Progenitor cell of endocrine pancreas (in vitro differentiated cells): ENCODE results near the gene SAMD4A. TPM values are rescaled to one million over a fixed set of nuclear protein-coding genes. Genes with fewer than 3 reads are reported as not detected.

Experiments
- DNase-seq: peaks from one replicate; pipeline ENCODE4 v3.0.0; 2021; ENCODE audit warnings: low spot score; ENCODE audit not compliant: unreplicated experiment
- H3K27ac Mint-ChIP-seq: 2 replicates; pipeline ENCODE4 v1.8.0; 2021; ENCODE audit warnings: mild to moderate bottlenecking, moderate library complexity, mixed read lengths
- H3K27me3 Mint-ChIP-seq: 2 replicates; pipeline ENCODE4 v1.8.0; 2021; ENCODE audit warnings: mixed read lengths
- H3K36me3 Mint-ChIP-seq: 2 replicates; pipeline ENCODE4 v1.8.0; 2022; ENCODE audit warnings: mixed read lengths; ENCODE audit not compliant: insufficient read depth
- H3K4me1 Mint-ChIP-seq: 2 replicates; pipeline ENCODE4 v1.8.0; 2021; ENCODE audit warnings: low read depth, mixed read lengths
- H3K4me3 Mint-ChIP-seq: 2 replicates; pipeline ENCODE4 v1.8.0; 2021; ENCODE audit warnings: low read depth, mild to moderate bottlenecking, moderate library complexity, mixed read lengths
- H3K9me3 Mint-ChIP-seq: 2 replicates; pipeline ENCODE4 v1.8.0; 2021; ENCODE audit warnings: low read depth, mixed read lengths
- total RNA-seq: library from RNA; stranded (reverse); gene quantifications from 2 replicates; pipeline ENCODE4 v1.2.1, GENCODE V29; 2021
- TF ChIP-seq, protein P1 (sequence below): fragments of 200-600 bp; sonication (generic); IDR thresholded peaks from one replicate; pipeline ENCODE4 v1.5.0; 2021; ENCODE audit warnings: antibody characterized with exemption, mild to moderate bottlenecking; ENCODE audit not compliant: unreplicated experiment

Gene SAMD4A
- total RNA-seq, 1 donor from 2014 or later = 9.1 TPM

DNA sequence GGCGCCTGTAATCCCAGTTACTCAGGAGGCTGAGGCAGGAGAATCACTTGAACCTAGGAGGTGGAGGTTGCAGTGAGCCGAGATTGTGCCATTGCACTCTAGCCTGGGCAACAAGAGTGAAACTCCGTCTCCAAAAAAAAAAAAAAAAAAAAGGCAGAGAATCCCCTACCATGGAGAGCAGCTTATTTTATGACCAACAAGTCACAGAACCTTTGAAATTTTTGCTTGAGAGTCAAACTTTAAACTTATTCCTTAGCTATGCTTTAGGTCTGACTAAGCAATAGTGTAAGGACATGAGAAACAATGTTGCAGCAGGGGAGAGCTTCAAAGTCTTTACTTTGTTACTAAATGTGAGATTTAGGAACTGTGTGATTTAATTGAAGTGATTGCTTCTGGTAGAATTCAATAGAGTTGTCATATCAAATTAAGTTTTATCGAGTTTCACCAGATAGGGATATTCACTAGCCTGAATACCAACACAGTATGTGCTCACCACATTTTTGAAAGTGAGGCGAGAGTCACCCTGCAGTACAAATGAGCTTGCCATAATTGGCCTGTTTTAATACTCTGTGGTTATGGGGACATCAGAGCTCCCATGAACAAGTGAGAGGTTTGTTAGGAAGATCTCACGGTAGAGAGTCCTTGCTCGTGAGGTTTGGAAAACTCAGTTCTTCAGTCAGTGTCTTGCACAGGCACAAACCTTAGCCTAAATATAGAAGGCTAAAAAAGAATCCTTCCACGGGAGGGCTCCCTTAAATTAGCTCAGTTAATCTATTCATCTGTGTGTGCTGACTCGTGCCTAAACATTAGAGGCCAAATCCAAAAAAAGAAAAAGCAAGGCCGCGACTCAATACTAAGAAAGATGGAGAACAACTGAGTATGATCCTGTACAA lies 108.6 kb downstream of the SAMD4A start:
- TF ChIP-seq, protein P1, sequence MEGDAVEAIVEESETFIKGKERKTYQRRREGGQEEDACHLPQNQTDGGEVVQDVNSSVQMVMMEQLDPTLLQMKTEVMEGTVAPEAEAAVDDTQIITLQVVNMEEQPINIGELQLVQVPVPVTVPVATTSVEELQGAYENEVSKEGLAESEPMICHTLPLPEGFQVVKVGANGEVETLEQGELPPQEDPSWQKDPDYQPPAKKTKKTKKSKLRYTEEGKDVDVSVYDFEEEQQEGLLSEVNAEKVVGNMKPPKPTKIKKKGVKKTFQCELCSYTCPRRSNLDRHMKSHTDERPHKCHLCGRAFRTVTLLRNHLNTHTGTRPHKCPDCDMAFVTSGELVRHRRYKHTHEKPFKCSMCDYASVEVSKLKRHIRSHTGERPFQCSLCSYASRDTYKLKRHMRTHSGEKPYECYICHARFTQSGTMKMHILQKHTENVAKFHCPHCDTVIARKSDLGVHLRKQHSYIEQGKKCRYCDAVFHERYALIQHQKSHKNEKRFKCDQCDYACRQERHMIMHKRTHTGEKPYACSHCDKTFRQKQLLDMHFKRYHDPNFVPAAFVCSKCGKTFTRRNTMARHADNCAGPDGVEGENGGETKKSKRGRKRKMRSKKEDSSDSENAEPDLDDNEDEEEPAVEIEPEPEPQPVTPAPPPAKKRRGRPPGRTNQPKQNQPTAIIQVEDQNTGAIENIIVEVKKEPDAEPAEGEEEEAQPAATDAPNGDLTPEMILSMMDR = no peak
- H3K27ac Mint-ChIP-seq = no peak overlapping the region
- no peaks in the 10 kb centered on the region for H3K27me3 Mint-ChIP-seq
- no peak overlapping the region for H3K4me3 Mint-ChIP-seq
- peaks cover 2% of the 10 kb centered on the region for H3K4me1 Mint-ChIP-seq
- no peak for DNase-seq
- H3K36me3 Mint-ChIP-seq = no peaks in the 10 kb centered on the region
- H3K9me3 Mint-ChIP-seq = no peaks in the 10 kb centered on the region

DNA sequence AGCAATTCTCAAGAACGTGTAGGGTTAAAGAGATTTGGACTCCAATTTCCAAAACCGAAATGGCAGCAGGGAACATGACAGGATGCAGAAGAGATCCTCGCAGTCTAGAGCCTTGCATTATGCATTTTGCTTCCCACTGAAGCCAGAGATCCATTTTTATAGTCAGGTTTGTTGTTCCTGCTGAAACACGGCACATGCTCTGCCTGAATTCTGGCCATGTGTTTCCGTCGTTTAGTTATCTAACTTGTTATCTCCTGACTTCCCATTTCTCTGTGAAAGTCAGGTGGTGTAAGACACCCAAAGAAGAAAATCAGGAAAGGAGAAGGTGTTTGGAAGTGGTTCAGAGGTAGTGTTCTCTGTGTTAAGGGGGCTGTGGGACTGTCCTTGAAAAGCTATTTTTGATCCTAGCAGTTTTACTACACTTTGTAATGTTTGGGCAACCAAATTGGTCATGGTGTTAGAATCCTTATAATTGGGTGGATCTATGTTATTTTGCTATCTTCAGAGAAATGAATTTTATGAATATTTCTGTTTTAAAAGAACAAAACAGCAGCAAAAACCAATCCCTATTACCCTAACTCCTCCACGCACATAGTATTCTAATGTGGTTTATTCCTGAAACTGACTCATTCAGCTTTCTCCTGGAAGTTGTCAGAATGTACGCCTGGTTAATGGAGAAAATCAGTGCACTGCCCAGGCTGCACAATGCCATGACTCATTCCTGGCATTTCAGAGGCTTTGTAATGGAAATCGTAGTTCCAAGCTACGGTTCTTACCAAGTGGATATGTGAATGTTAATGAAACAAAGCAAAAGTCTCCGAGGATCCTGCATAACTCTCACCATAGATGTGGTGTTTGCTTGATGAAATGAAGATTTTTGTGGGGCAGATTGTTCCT lies 110.1 kb downstream of the SAMD4A start:
- Mint-ChIP-seq H3K27me3 (no peaks in the 10 kb centered on the region), H3K4me1 (no peaks in the 10 kb centered on the region)

DNA sequence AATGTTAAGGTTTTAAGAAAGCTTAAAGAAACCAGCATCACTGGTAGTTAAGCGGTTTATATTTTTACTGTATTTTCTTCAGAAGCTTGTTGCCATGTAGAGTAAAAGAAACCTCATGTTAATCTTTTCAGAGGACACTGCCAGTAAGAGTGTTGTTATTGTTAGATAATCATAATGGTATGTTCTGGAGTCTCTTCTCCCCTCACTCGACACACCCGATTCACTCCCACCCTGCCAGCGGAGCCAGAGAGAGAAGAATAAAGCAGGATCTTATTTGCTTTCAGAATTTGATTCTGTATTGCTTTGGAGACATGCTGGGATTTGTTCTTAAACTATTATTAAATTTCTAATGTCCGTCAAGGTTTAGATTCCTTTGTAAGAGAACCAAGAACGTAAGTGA lies 113.7 kb downstream of the SAMD4A start:
- H3K4me3 Mint-ChIP-seq = no peak overlapping the region
- H3K36me3 Mint-ChIP-seq = no peaks in the 10 kb centered on the region
- no peak overlapping the region for H3K27ac Mint-ChIP-seq
- TF ChIP-seq, protein P1 = no peak
- no peaks in the 10 kb centered on the region for H3K9me3 Mint-ChIP-seq
- no peak for DNase-seq
- H3K4me1 Mint-ChIP-seq = no peaks in the 10 kb centered on the region
- H3K27me3 Mint-ChIP-seq = peaks cover 4% of the 10 kb centered on the region

More for the DNA sequence above, 110.1 kb downstream of the SAMD4A start:
- Mint-ChIP-seq H3K9me3 (no peaks in the 10 kb centered on the region), H3K36me3 (no peaks in the 10 kb centered on the region), H3K27ac (no peak overlapping the region), H3K4me3 (no peak overlapping the region)
- no peak for DNase-seq
- TF ChIP-seq, protein P1 = no peak

DNA sequence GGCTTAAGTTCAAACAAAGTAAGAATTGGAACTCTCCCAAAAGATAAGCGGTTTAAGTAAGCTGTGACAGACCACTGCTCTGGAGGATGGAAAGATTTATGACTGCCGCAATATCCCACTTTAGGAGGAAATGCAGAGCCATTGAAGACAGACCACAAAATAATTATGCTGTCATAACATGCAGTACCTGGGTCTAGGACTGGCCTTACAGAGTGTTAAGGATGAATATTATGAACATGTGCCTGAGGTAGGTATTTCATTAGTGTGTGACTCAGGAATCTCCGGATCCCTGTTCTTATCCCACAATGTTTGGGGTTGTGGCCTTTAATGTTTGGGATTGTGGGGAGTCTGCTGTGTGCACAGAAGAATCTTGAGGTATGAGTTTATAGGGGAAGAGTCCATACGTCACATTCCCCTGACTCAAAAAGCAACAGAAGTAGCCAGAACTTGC lies 114.9 kb downstream of the SAMD4A start:
- Mint-ChIP-seq H3K4me1 (no peaks in the 10 kb centered on the region), H3K27ac (no peak overlapping the region), H3K9me3 (no peaks in the 10 kb centered on the region), H3K36me3 (no peaks in the 10 kb centered on the region), H3K27me3 (peaks cover 7% of the 10 kb centered on the region), H3K4me3 (no peak overlapping the region)
- no peak for DNase-seq
- TF ChIP-seq, protein P1 = no peak

- no peaks in the 10 kb centered on the region for H3K36me3 Mint-ChIP-seq
- H3K27ac Mint-ChIP-seq = no peak overlapping the region
- H3K27me3 Mint-ChIP-seq = peaks cover 11% of the 10 kb centered on the region
- DNase-seq = no peak
- no peaks in the 10 kb centered on the region for H3K4me1 Mint-ChIP-seq
- no peaks in the 10 kb centered on the region for H3K9me3 Mint-ChIP-seq
- H3K4me3 Mint-ChIP-seq = no peak overlapping the region
- TF ChIP-seq, protein P1 = no peak
Measured at GRCh38 chr14:54682578-54682977, 115.7 kb downstream of the SAMD4A start.
